MM.1S (cell line): ENCODE data around the gene SFTA2.

Source experiments
- DNase-seq: peaks from one replicate; pipeline ENCODE4 v3.0.0-alpha.2; 2015
- H2AFZ ChIP-seq: fragments of 300-600 bp; sonication (generic); 2 replicates; pipeline ENCODE4 v1.6.0; 2016; ENCODE audit warnings: antibody characterized with exemption, low read length
- H3F3A ChIP-seq: fragments of 300-600 bp; sonication (generic); 2 replicates; pipeline ENCODE4 v1.6.1; 2016; ENCODE audit warnings: mild to moderate bottlenecking, antibody characterized with exemption, low read length, moderate library complexity, mixed read lengths; ENCODE audit not compliant: insufficient read depth
- H3K27ac ChIP-seq: fragments of 300-600 bp; sonication (generic); 2 replicates; pipeline ENCODE4 v1.5.1; 2016; ENCODE audit warnings: mild to moderate bottlenecking, low read length
- H3K27me3 ChIP-seq: fragments of 300-600 bp; sonication (generic); replicated peaks from 2 replicates; pipeline ENCODE4 v1.6.0; 2016; ENCODE audit warnings: low read length; ENCODE audit not compliant: insufficient read depth
- H3K36me3 ChIP-seq: fragments of 300-600 bp; sonication (generic); replicated peaks from 2 replicates; pipeline ENCODE4 v1.6.1; 2016; ENCODE audit warnings: mild to moderate bottlenecking, low read length, mixed read lengths; ENCODE audit not compliant: insufficient read depth
- H3K4me1 ChIP-seq: fragments of 300-600 bp; sonication (generic); 2 replicates; pipeline ENCODE4 v1.6.1; 2016; ENCODE audit warnings: low read length, mixed read lengths
- H3K4me2 ChIP-seq: fragments of 300-600 bp; sonication (generic); 2 replicates; pipeline ENCODE4 v1.6.0; 2016; ENCODE audit warnings: low read depth, low read length
- H3K4me3 ChIP-seq: fragments of 300-600 bp; sonication (generic); 2 replicates; pipeline ENCODE4 v1.5.1; 2016; ENCODE audit warnings: low read length, mixed read lengths
- H3K79me2 ChIP-seq: fragments of 300-600 bp; sonication (generic); 2 replicates; pipeline ENCODE4 v1.6.1; 2016; ENCODE audit warnings: mixed run types, low read length, mixed read lengths
- H3K9ac ChIP-seq: fragments of 300-600 bp; sonication (generic); 2 replicates; pipeline ENCODE4 v1.6.1; 2016; ENCODE audit warnings: low read length, mixed read lengths
- H3K9me2 ChIP-seq: fragments of 300-600 bp; sonication (generic); replicated peaks from 2 replicates; pipeline ENCODE4 v1.6.1; 2016; ENCODE audit warnings: mild to moderate bottlenecking, low read length, mixed read lengths; ENCODE audit not compliant: insufficient read depth
- H3K9me3 ChIP-seq: fragments of 300-600 bp; sonication (generic); replicated peaks from 2 replicates; pipeline ENCODE4 v1.6.1; 2016; ENCODE audit warnings: mild to moderate bottlenecking, low read length, mixed read lengths; ENCODE audit not compliant: insufficient read depth
- H4K20me1 ChIP-seq: fragments of 300-600 bp; sonication (generic); 2 replicates; pipeline ENCODE4 v1.6.1; 2016; ENCODE audit warnings: mild to moderate bottlenecking, low read length, moderate library complexity, mixed read lengths; ENCODE audit not compliant: insufficient read depth
- CTCF ChIP-seq: fragments of 300-600 bp; sonication (generic); IDR thresholded peaks from 2 replicates; pipeline ENCODE4 v1.5.1; 2016; ENCODE audit warnings: antibody characterized with exemption, low read length, mixed read lengths
- EZH2 ChIP-seq: fragments of 300-600 bp; sonication (generic); optimal IDR thresholded peaks from 2 replicates; pipeline ENCODE3; 2017; ENCODE audit warnings: low read depth, mild to moderate bottlenecking, antibody characterized with exemption, low read length, mixed read lengths
- EZH2phosphoT487 ChIP-seq: fragments of 300-600 bp; sonication (generic); IDR thresholded peaks from 2 replicates; pipeline ENCODE4 v1.6.1; 2018; ENCODE audit warnings: antibody characterized with exemption, low read length

Gene SFTA2

GRCh38 chr6:30901436-30901835, 30.5 kb downstream of the SFTA2 start:
- Histone ChIP-seq H2AFZ (no peak overlapping the region), H3K4me3 (no peak overlapping the region), H3K36me3 (no peaks in the 10 kb centered on the region), H3K9ac (no peak overlapping the region), H3K4me1 (no peaks in the 10 kb centered on the region), H3K27me3 (peaks cover 39% of the 10 kb centered on the region), H4K20me1 (no peaks in the 10 kb centered on the region), H3K27ac (no peak overlapping the region), H3K9me2 (no peaks in the 10 kb centered on the region), H3K9me3 (no peaks in the 10 kb centered on the region), H3K79me2 (no peaks in the 10 kb centered on the region), H3K4me2 (no peak overlapping the region), H3F3A (no peaks in the 10 kb centered on the region)
- TF ChIP-seq EZH2: no peak
- no peak for TF ChIP-seq EZH2phosphoT487
- TF ChIP-seq CTCF: no peak
- no peak for DNase-seq

GRCh38 chr6:30900863-30901417, 31.0 kb downstream of the SFTA2 start:
- no peaks in the 10 kb centered on the region for H3F3A ChIP-seq
- no peaks in the 10 kb centered on the region for H3K79me2 ChIP-seq
- H3K9ac ChIP-seq: no peak overlapping the region
- H3K27me3 ChIP-seq: peaks cover 44% of the 10 kb centered on the region
- H3K9me3 ChIP-seq: no peaks in the 10 kb centered on the region
- H4K20me1 ChIP-seq: no peaks in the 10 kb centered on the region
- no peak overlapping the region for H2AFZ ChIP-seq
- H3K4me3 ChIP-seq: no peak overlapping the region
- no peaks in the 10 kb centered on the region for H3K36me3 ChIP-seq
- H3K4me1 ChIP-seq: no peaks in the 10 kb centered on the region
- no peak overlapping the region for H3K27ac ChIP-seq
- no peak for TF ChIP-seq EZH2phosphoT487
- no peak for TF ChIP-seq CTCF
- TF ChIP-seq EZH2: no peak
- DNase-seq: no peak
- no peak overlapping the region for H3K4me2 ChIP-seq
- no peaks in the 10 kb centered on the region for H3K9me2 ChIP-seq

- no peaks in the 10 kb centered on the region for H3F3A ChIP-seq
- no peak overlapping the region for H3K4me2 ChIP-seq
- H3K27ac ChIP-seq: no peak overlapping the region
- H3K36me3 ChIP-seq: no peaks in the 10 kb centered on the region
- H3K9me3 ChIP-seq: no peaks in the 10 kb centered on the region
- H3K9me2 ChIP-seq: no peaks in the 10 kb centered on the region
- no peak overlapping the region for H3K4me3 ChIP-seq
- H2AFZ ChIP-seq: no peak overlapping the region
- H3K9ac ChIP-seq: no peak overlapping the region
- no peak for DNase-seq
- no peaks in the 10 kb centered on the region for H3K4me1 ChIP-seq
- peaks cover 65% of the 10 kb centered on the region for H3K27me3 ChIP-seq
- H3K79me2 ChIP-seq: no peaks in the 10 kb centered on the region
- TF ChIP-seq EZH2phosphoT487 (no peak), EZH2 (no peak), CTCF (no peak)
- no peaks in the 10 kb centered on the region for H4K20me1 ChIP-seq
Measured at GRCh38 chr6:30898750-30899360, 33.1 kb downstream of the SFTA2 start.
